Hepatic stellate cell (primary cell): Measurements from ENCODE around the gene MPP1.

Experiments
- DNase-seq: peaks from one replicate; pipeline ENCODE4 v3.0.0; 2011; ENCODE audit warnings: low spot score

MPP1 gene

DNA sequence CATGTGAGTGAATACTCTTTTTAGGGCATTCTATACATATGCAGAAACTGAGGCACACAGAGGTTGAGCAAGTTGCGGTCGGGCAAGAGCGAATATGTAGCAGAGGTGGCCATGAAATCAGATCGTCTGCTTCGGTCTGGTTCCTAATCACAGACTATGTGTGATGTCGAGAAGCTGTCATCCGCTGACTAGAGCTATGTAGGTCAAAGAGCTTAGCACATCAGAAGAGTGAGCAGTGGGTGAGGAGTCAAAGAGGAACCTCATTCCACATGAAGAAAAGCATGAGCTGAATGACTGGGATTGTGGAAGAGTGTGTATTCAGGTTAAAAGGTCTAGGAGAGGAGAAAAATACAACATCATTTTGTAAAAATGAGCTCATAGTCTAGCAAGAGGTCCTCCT lies 73.4 kb downstream of the MPP1 start:
- no peak for DNase-seq

- no peak for DNase-seq
Observed at GRCh38 chrX:154731184-154731583, 74.1 kb downstream of the MPP1 start.

DNA sequence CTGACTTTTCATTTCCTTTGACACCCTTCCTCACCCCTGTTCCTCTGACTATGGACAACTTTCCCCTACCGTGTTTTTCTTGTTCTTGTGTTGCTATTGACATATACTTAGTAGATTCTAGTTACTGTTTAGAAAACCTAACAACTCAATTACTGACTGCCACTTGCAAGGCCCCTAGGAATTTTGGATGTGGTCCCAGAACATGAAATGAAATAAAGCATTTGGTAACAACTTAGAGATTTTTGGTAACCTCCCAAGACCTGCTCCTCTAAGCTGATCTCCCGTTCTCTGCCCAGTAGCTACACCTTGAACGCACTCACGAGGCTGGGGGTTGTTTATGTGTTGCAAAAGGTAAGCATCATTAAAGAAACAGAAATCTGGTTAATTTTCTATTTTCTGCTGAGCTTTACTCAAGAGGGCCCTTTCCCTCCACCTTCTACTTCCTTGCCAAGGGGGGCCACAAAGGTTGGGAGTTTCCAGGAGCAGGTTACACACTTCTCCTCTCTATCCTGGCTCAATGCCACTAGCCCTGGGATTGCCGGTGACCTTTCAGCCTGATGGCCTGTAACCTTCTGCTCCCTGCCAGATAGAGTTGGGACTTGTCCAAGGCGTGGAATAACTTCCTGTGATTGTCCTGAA lies 74.9 kb downstream of the MPP1 start:
- DNase-seq = no peak

- DNase-seq = no peak
Observed at GRCh38 chrX:154729439-154729838, 75.8 kb downstream of the MPP1 start.
